H9 (cell line): Measurements from ENCODE around the gene MOCS1. TPM values are rescaled to one million over a fixed set of nuclear protein-coding genes. Genes with fewer than 3 reads are reported as not detected.

Source experiments
- DNase-seq: peaks from one replicate; pipeline ENCODE4 v3.0.0-alpha.2; 2017
- H2AFZ ChIP-seq: one replicate; pipeline ENCODE4 v1.6.1; 2013; ENCODE audit warnings: mild to moderate bottlenecking, low read length, control low read depth, moderate library complexity
- H2AK5ac ChIP-seq: 2 replicates; pipeline ENCODE4 v1.6.1; 2013; ENCODE audit warnings: low read length, control low read depth, mixed read lengths; ENCODE audit not compliant: insufficient read length
- H2BK120ac ChIP-seq: one replicate; pipeline ENCODE4 v1.6.1; 2013; ENCODE audit warnings: low read depth, mild to moderate bottlenecking, low read length, control low read depth, inconsistent platforms; ENCODE audit not compliant: poor library complexity, severe bottlenecking
- H2BK12ac ChIP-seq: 2 replicates; pipeline ENCODE4 v1.6.1; 2013; ENCODE audit warnings: low read length, control low read depth, mixed read lengths, low read depth; ENCODE audit not compliant: insufficient read length
- H2BK15ac ChIP-seq: 2 replicates; pipeline ENCODE4 v1.6.1; 2013; ENCODE audit warnings: low read depth, low read length, control low read depth
- H2BK20ac ChIP-seq: one replicate; pipeline ENCODE4 v1.6.1; 2013; ENCODE audit warnings: low read depth, mild to moderate bottlenecking, low read length, control low read depth, inconsistent platforms; ENCODE audit not compliant: poor library complexity, severe bottlenecking
- H2BK5ac ChIP-seq: 2 replicates; pipeline ENCODE4 v1.6.1; 2013; ENCODE audit warnings: low read length, control low read depth, mixed read lengths; ENCODE audit not compliant: insufficient read length
- H3K14ac ChIP-seq: 2 replicates; pipeline ENCODE4 v1.6.1; 2013; ENCODE audit warnings: low read length, control low read depth; ENCODE audit not compliant: insufficient read depth
- H3K18ac ChIP-seq: 2 replicates; pipeline ENCODE4 v1.6.1; 2013; ENCODE audit warnings: low read depth, mild to moderate bottlenecking, mixed read lengths, low read length, control low read depth; ENCODE audit not compliant: insufficient read length
- H3K23ac ChIP-seq: 2 replicates; pipeline ENCODE4 v1.6.1; 2013; ENCODE audit warnings: low read length, control low read depth, mixed read lengths, low read depth; ENCODE audit not compliant: insufficient read length
- H3K23me2 ChIP-seq: 2 replicates; pipeline ENCODE4 v1.6.1; 2013; ENCODE audit warnings: low read depth, mild to moderate bottlenecking, mixed read lengths, low read length, control low read depth; ENCODE audit not compliant: insufficient read length, poor library complexity, severe bottlenecking
- H3K27ac ChIP-seq: 2 replicates; pipeline ENCODE4 v1.5.1; 2013; ENCODE audit warnings: low read length, control low read depth, mixed read lengths, low read depth; ENCODE audit not compliant: insufficient read length
- H3K27me3 ChIP-seq: 2 replicates; pipeline ENCODE4 v1.6.1; 2013; ENCODE audit warnings: low read length, control low read depth, inconsistent platforms; ENCODE audit not compliant: insufficient read depth
- H3K4ac ChIP-seq: 2 replicates; pipeline ENCODE4 v1.6.1; 2013; ENCODE audit warnings: low read depth, mild to moderate bottlenecking, control low read depth, inconsistent platforms, low read length, moderate library complexity
- H3K4me1 ChIP-seq: 2 replicates; pipeline ENCODE4 v1.6.1; 2013; ENCODE audit warnings: low read length, control low read depth, inconsistent platforms; ENCODE audit not compliant: insufficient read depth
- H3K4me2 ChIP-seq: 2 replicates; pipeline ENCODE4 v1.6.1; 2013; ENCODE audit warnings: low read length, control low read depth, mixed read lengths; ENCODE audit not compliant: insufficient read length, insufficient read depth
- H3K56ac ChIP-seq: 2 replicates; pipeline ENCODE4 v1.6.1; 2013; ENCODE audit warnings: low read depth, mild to moderate bottlenecking, mixed read lengths, low read length, control low read depth; ENCODE audit not compliant: insufficient read length
- H3K79me1 ChIP-seq: 2 replicates; pipeline ENCODE4 v1.6.1; 2013; ENCODE audit warnings: low read depth, mild to moderate bottlenecking, moderate library complexity, low read length, control low read depth, inconsistent platforms; ENCODE audit not compliant: insufficient read depth, poor library complexity, severe bottlenecking
- H3K79me2 ChIP-seq: 2 replicates; pipeline ENCODE4 v1.6.1; 2013; ENCODE audit warnings: low read length, control low read depth, inconsistent platforms; ENCODE audit not compliant: insufficient read depth
- H3K9ac ChIP-seq: 2 replicates; pipeline ENCODE4 v1.6.1; 2013; ENCODE audit warnings: low read length, control low read depth, mixed read lengths; ENCODE audit not compliant: insufficient read length; ENCODE audit errors: extremely low read depth
- H3K9me3 ChIP-seq: one replicate; pipeline ENCODE4 v1.6.1; 2013; ENCODE audit warnings: low read depth, low read length, inconsistent platforms; ENCODE audit not compliant: control insufficient read depth
- H3T11ph ChIP-seq: one replicate; pipeline ENCODE4 v1.6.1; 2013; ENCODE audit warnings: mild to moderate bottlenecking, low read length, control low read depth, inconsistent platforms
- H4K20me1 ChIP-seq: one replicate; pipeline ENCODE4 v1.6.1; 2013; ENCODE audit not compliant: control insufficient read depth, insufficient read length, insufficient read depth
- H4K5ac ChIP-seq: 2 replicates; pipeline ENCODE4 v1.6.1; 2013; ENCODE audit warnings: low read depth, mild to moderate bottlenecking, mixed read lengths, low read length, control low read depth; ENCODE audit not compliant: insufficient read length
- H4K8ac ChIP-seq: replicated peaks from 2 replicates; pipeline ENCODE4 v1.6.1; 2013; ENCODE audit warnings: low read length, control low read depth, mixed read lengths, low read depth; ENCODE audit not compliant: insufficient read length
- H4K91ac ChIP-seq: 2 replicates; pipeline ENCODE4 v1.6.1; 2013; ENCODE audit warnings: low read depth, mild to moderate bottlenecking, moderate library complexity, mixed read lengths, low read length, control low read depth; ENCODE audit not compliant: insufficient read length
- H3K27ac Mint-ChIP-seq, 3 experiments: 2 replicates in 2 of 3; 3 replicates in 1 of 3; pipeline ENCODE4 v1.8.0; 2020 to 2021; ENCODE audit warnings: mixed read lengths in 3 of 3, mild to moderate bottlenecking in 1 of 3, moderate library complexity in 1 of 3
- H3K27me3 Mint-ChIP-seq: 2 replicates; pipeline ENCODE4 v1.8.0; 2021; ENCODE audit warnings: low read depth, mild to moderate bottlenecking, moderate library complexity, mixed read lengths
- H3K36me3 Mint-ChIP-seq, 3 experiments: 2 replicates in 2 of 3; 3 replicates in 1 of 3; pipeline ENCODE4 v1.8.0; 2020 to 2021; ENCODE audit warnings: low read depth in 3 of 3, mixed read lengths in 3 of 3; ENCODE audit not compliant: insufficient read depth in 1 of 3
- H3K4me1 Mint-ChIP-seq, 2 experiments: 2 replicates each; pipeline ENCODE4 v1.8.0; 2020; ENCODE audit warnings: mixed read lengths in 2 of 2
- H3K4me3 Mint-ChIP-seq, 2 experiments: 2 replicates in 1 of 2; 3 replicates in 1 of 2; pipeline ENCODE4 v1.8.0; 2020 to 2021; ENCODE audit warnings: mild to moderate bottlenecking in 2 of 2, mixed read lengths in 2 of 2, moderate library complexity in 1 of 2
- H3K9me3 Mint-ChIP-seq, 2 experiments: 2 replicates in 1 of 2; 3 replicates in 1 of 2; pipeline ENCODE4 v1.8.0; 2020; ENCODE audit warnings: mild to moderate bottlenecking in 2 of 2, mixed read lengths in 2 of 2, moderate library complexity in 1 of 2
- CTCF ChIP-seq: fragments of 200-600 bp; sonication (generic); conservative IDR thresholded peaks from 3 replicates; pipeline ENCODE4 v1.8.0; 2021; ENCODE audit warnings: antibody characterized with exemption, mild to moderate bottlenecking
- WGBS: extraction: QIAGEN DNeasy Blood & Tissue Kit; methylation state at CpG from one replicate; pipeline ENCODE4 v1.1.7; 2013; ENCODE audit warnings: missing lambda C conversion rate, low lambda C conversion rate, mixed read lengths; ENCODE audit not compliant: insufficient read length; ENCODE audit errors: extremely low coverage; 5-methylcytosine and 5-hydroxymethylcytosine counted together
- total RNA-seq: library from RNA; stranded (reverse); gene quantifications from 2 replicates; pipeline ENCODE4 v1.2.1, GENCODE V29; 2021

MOCS1 gene
- total RNA-seq, 1 experiment from 2014 or later: 15.2 TPM

- Histone ChIP-seq H3K4me1 (no peaks in the 10 kb centered on the region), H3K23ac (no peak overlapping the region), H3K56ac (no peak overlapping the region), H3K79me2 (no peaks in the 10 kb centered on the region; the same call in 1 of the 2 replicates), H3K27ac (no peak overlapping the region), H3K79me1 (no peaks in the 10 kb centered on the region), H4K91ac (no peak overlapping the region), H4K8ac (no peak overlapping the region), H2BK12ac (no peak overlapping the region), H3K9me3 (no peaks in the 10 kb centered on the region), H3K18ac (no peak overlapping the region), H2AFZ (no peak overlapping the region), H2AK5ac (no peak overlapping the region), H3K27me3 (no peaks in the 10 kb centered on the region; the same call in 1 of the 2 replicates), H3K4me2 (no peak overlapping the region), H2BK20ac (no peak overlapping the region), H4K5ac (no peak overlapping the region), H3K4ac (no peak overlapping the region), H2BK15ac (no peak overlapping the region), H3K14ac (no peak overlapping the region), H2BK5ac (no peak overlapping the region), H3K9ac (no peak overlapping the region), H3K23me2 (no peaks in the 10 kb centered on the region), H2BK120ac (no peak overlapping the region), H4K20me1 (no peaks in the 10 kb centered on the region), H3T11ph (no peak overlapping the region)
- Mint-ChIP-seq H3K27me3 (no peaks in the 10 kb centered on the region), H3K9me3 (no peaks in the 10 kb centered on the region), H3K4me3 (no peak overlapping the region), H3K27ac (no peak overlapping the region; a peak in 1 of 7 replicates), H3K4me1 (peaks cover 5 to 6% of the 10 kb centered on the region in 2 experiments; a peak in 2 of 4 replicates), H3K36me3 (peaks cover 30 to 41% (median 34%) of the 10 kb centered on the region in 3 experiments)
- no peak for DNase-seq
- no peak for TF ChIP-seq CTCF
- no CpG with 5 or more reads among the region's 5 CpGs for WGBS
Measured at GRCh38 chr6:39907871-39908575, 26.2 kb downstream of the MOCS1 start.
